Testis (tissue), 2 donors: ENCODE measurements around the gene MAT2B.

Experiments
- CTCF ChIP-seq, 3 experiments: fragments of 450-650 bp in 2 of 3; fragments of 200-600 bp in 1 of 3; sonication (generic) in 1 of 3; IDR thresholded peaks; one replicate each; pipeline ENCODE4 v1.5.1; 2016 to 2019; ENCODE audit warnings: antibody characterized with exemption in 3 of 3, mild to moderate bottlenecking in 2 of 3, moderate library complexity in 1 of 3
- POLR2A ChIP-seq: fragments of 450-650 bp; IDR thresholded peaks from one replicate; pipeline ENCODE4 v1.6.1; 2017; ENCODE audit warnings: antibody characterized with exemption, mild to moderate bottlenecking, moderate library complexity

DNA sequence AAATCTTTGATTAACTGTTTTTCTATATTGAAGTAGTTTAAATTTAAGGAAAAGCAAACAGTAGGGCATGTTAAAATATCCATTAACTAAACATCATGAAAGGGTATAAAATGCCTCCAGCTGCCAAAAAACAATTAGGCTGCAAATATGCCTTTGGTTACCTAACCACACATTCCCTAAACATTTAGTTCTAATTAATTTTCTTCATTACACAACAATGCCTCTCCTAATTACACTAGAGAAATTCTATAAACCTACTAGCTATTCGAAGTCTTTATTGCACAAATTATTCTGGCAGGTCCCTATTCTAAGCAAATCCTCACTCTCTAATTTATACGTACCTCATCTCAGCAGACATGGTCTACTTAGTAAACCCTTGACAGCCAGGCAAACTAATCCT, 37.4 kb downstream of the MAT2B start:
- TF ChIP-seq POLR2A (no peak), CTCF (IDR thresholded peaks at IDR 0.05) (no peak)
